GM21526 (cell line): ENCODE results near the gene EPB41L4A.

ENCODE experiments used
- ATAC-seq: cut with Tn5 transposase; IDR thresholded peaks from one replicate; pipeline ENCODE4 v1.9.1; 2021; ENCODE audit warnings: moderate library complexity; ENCODE audit not compliant: unreplicated experiment, low FRiP score

The EPB41L4A gene

GRCh38 chr5:112183103-112183711, 235.9 kb downstream of the EPB41L4A start:
- ATAC-seq = no peak

DNA sequence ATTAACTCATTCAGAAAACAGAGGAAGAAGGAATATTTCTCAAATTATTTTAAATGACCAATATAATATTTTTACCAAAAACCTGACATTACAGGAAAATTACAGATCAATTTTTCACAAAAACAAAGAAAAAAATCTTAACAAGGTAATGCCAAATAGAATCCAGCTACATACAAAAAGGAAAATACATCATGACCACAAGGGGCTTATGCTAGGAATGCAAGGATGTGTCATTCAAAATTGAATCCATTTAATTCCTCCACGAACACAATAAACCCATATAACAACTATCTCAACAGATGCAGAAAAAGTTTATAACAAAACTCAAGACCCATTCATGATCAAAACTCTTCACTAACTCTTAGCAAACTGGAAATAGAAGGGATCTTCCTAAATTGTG, 239.8 kb downstream of the EPB41L4A start:
- ATAC-seq = no peak

DNA sequence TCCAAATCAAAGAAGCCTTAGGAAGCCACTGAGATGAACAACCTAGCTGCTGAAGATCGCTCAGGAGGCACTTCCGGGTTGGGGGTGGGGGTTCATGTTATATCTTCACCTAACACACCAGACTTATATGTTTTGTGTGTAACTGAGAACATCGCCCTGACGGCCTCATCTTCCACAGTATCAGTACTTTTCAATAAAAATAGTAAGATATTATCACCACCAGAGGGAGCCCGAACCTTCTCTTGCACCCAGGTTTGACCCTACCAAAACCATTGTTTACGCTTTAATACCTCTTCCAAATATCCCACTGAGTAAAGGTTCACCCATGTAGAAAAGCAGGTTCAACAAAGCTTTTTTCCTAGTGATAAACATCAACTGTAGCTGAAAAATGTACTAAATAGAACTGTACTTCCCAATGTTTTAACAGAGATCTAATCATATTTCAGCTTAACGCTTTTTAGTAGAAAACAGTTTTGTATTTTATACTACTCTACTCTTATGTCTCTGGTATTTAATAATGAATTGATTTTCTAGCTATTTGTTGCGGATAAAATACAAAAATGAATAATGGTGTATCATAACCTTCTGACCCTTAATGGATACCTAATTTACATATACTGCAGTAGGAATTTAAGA, 244.0 kb downstream of the EPB41L4A start:
- peak; percentile 86 for ATAC-seq

DNA sequence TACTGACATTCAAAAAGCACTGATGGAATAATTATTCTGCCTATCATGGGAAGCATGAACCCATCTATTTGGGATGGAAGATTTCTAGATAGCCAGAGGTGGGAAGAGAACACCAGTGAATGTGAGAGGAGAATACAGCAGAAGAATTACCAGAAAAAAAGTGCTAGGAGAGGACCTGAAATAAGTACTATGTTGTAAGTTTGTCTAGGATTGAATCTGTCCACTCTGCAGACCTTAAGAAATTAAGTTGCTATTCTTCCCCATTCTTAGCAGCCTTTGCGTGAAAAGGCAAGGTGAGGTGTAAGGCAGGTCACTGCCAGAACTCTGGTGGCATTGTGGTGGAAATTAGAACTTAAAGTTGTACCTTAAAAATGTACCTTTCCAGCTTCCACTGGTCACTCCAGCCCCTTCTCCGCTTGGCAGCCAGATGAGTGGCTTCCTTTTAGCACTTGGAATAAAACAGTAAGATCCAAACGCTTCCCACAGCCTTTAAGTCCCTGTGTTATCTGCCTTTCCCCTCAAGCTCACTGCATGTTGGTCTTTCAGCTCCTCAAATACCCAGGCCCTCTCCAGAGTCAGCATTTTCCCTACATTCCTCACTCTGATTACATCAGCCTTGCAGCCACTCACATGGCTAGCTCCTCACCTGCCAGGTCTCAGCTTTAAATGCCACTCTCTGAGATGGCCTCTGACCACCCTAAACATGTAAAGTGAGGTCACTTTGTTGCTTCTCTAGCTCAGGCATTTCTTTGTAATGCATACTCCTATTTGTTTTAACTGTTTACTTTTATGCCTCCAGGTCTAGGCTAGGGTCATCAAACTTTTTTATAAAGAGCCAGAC, 253.0 kb downstream of the EPB41L4A start:
- no peak for ATAC-seq

DNA sequence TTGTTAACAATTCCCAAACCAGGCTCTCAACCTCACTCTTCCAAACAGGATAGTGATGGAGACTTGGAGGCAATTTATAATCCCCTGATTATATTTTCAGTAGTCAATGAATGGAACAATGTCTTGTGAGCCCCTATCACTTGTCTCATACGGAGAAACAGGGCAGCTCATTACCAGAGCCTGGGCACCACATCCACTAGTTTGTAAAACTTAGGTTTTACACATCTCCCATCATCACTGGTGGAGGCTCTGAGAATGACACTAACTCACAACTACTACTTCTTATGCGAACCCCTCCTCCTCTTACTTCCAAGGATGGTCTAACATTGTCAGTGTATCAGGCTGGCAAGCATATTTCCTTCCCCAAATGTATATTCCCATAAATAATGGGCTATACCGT, 253.7 kb downstream of the EPB41L4A start:
- no peak for ATAC-seq

DNA sequence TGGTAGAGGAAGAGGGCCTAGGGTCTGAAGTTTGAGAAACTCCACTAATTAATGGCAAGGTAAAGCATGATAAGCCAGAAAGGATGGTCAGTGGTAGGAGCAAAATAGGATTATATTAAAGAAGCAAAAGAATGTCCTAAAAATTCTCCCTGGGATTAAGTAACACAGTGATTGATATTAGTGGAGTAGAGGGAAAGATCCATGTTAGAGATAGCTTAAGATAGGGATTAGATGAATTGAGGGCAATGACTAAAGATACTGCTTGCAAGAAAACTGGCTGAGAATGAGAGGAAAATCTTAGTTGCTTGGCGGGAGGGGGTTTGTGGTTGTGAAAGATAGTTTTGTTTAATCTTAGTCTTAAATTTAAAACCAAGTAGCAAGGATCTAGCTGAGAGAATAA, 255.6 kb downstream of the EPB41L4A start:
- ATAC-seq = no peak

- no peak for ATAC-seq
These were observed 257.7 kb downstream of the EPB41L4A start for GRCh38 chr5:112161392-112161748.

DNA sequence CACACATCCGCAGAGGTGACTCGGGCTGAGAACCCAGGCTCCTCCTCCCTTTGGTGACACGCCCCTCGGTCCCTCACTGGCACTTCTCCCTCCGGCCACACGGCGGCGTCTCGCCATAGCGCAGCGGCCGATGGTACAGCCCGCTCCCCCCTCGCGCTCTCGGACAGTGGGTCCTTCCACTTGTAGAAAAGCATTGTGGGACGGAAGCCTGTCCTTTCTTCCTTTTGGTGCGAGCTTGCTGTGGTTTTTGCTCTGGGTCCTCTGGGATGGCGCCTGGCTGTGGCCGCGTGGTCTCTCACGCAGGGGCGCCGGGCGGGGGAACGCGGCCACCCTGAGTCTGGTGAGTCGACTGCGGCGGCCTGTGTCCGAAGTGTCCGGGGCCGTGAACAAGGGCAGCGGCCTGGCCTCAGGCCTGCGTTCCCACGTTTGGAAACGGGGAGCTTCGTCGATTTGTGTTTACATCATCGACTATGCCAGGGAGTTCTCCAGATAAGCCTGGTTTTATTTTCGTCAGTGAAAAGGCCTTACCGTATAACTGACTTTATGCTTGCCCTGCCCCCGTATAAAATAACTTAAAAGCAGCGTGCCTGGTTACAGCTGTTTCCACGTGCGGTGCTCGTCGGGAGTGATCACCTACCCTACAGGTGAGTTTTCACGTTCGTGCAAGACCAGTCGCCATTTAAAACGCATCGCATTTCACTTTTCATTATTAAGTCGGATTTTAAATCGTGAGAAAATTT, 258.3 kb downstream of the EPB41L4A start:
- ATAC-seq = peak; percentile 98

- ATAC-seq = no peak
These were observed 259.6 kb downstream of the EPB41L4A start for GRCh38 chr5:112159435-112159834.

DNA sequence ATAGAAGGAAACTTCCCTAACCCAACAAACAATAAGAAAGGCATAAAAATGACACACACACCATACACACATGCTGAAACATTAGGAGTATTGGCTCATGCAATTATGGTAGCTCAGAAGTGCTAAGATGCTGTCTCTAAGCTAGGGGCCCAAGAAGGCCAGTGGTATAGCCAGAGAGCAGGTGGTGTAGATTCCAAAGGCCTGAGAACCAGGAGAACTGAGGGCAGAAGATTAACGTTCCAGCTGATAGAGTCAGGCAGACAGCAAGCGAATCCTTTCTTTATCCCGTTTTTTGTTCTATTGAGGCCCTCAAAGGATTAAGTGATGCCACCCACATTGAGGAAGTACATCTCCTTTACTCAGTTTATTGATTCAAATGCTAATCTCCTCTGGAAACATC, 262.9 kb downstream of the EPB41L4A start:
- ATAC-seq = no peak

DNA sequence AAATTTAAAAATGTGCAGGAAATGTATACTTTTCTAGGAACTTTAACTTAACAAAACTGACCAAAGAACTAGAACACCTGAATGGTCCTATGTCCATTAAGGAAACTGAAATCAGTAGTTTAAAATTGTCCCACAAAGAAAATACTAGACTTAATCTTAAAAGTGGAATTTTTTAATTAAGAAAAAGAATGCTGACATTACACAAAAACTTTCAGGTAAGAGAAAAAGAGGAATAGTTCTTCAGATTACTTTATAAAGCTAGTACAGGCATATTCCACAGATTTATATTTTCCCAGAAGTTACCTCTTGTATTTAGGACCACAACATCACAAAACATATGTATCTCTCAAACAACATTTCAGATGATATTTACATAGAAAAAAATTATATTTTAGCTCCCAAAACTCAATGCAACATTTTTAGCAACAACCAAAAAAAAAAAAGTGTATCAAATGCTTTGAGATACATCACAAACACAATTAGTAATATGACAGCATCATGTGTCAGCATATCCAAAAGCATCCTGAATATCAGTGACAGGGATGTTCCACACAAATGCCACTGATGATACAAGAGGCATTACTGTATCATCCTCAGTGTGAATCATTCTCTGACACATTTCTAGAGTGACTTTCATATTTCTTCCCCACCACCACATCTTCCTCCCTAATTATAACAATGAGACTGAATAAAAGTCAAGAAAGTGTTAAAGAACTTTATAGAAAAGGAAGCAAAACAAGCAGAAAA, 264.0 kb downstream of the EPB41L4A start:
- ATAC-seq = no peak

GRCh38 chr5:112149727-112150126, 269.4 kb downstream of the EPB41L4A start:
- ATAC-seq = no peak

- ATAC-seq = peak; percentile 69
These were observed 272.5 kb downstream of the EPB41L4A start for GRCh38 chr5:112146323-112147226.

- no peak for ATAC-seq
These were observed 275.4 kb downstream of the EPB41L4A start for GRCh38 chr5:112143690-112144089.

GRCh38 chr5:112142769-112143270, 276.3 kb downstream of the EPB41L4A start:
- ATAC-seq = peak; percentile 46

DNA sequence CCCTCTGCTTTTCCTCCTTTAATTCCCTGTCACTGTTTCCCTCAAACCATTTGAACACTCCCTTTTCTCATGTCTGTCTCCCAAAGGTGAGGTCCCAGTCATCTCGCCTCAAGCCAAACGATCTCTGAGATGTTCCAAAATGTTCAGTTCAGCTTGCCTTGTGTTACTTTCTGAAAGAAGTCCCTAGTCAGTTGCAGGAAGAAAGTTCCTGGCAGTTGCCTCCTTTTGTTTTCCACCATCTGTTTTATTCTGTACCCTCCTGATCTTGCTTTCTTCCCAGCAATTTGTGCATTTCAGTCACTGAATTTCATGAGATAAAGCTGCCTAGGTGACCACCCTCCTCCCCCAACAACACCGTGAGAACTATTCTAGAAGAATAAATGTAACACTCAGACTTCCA, 277.5 kb downstream of the EPB41L4A start:
- ATAC-seq = no peak

DNA sequence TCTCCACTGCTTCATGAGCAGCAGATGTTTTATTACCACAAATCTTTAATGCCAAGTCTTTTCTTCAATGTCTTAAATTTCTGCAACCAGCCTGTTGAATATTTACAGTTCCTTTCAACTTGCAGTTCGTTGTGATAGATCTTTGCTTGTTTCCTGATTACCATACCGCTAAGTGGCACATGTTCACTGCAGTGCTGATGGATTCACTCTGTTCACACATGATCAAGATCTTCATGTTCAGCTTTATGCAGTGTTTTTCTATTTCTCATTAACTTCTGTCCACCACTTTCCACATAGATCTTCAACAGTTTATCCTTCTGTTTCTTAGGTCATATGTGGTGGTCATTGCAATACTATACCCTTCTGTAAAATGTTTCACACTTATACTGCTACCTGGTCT, 280.6 kb downstream of the EPB41L4A start:
- ATAC-seq = no peak

DNA sequence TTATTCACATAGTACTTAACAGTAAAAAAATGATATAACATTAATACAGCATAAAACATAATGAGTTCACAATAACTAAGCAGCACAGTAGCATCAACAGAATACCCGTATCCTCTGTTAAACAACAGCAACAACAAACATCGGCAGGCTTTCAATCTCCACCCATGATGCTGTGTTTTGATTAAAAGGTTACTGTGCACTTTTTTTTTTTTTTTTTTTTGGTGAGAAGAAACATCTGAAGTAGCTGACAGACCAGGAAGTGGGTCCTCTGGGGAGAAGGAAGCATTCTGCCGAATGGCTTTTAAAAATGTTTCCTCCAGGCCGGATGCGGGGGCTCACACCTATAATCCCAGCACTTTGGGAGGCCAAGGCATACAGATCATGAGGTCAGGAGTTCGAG, 282.3 kb downstream of the EPB41L4A start:
- ATAC-seq = no peak

GRCh38 chr5:112127861-112128260, 291.2 kb downstream of the EPB41L4A start:
- no peak for ATAC-seq
